Duodenal mucosa (tissue), 2 donors: ENCODE results near the gene LRRC74A.

ENCODE experiments used
- H3K27ac ChIP-seq: one replicate; pipeline ENCODE4 v1.7.0; 2013; ENCODE audit warnings: low read depth, low read length
- H3K27me3 ChIP-seq, 2 donors: one replicate each; pipeline ENCODE4 v1.7.0; 2013; ENCODE audit warnings: low read length in 2 of 2, control low read depth in 1 of 2; ENCODE audit not compliant: insufficient read depth in 2 of 2, control insufficient read depth in 1 of 2
- H3K36me3 ChIP-seq, 2 donors: one replicate each; pipeline ENCODE4 v1.7.0; 2013; ENCODE audit warnings: low read length in 2 of 2, control low read depth in 1 of 2; ENCODE audit not compliant: insufficient read depth in 2 of 2, control insufficient read depth in 1 of 2
- H3K4me1 ChIP-seq, 2 donors: one replicate each; pipeline ENCODE4 v1.7.0; 2013; ENCODE audit warnings: low read length in 2 of 2, control low read depth in 1 of 2; ENCODE audit not compliant: insufficient read depth in 2 of 2, control insufficient read depth in 1 of 2
- H3K4me3 ChIP-seq, 2 donors: one replicate each; pipeline ENCODE4 v1.7.0; 2013; ENCODE audit warnings: low read length in 2 of 2, low read depth in 1 of 2
- H3K9ac ChIP-seq, 2 donors: one replicate each; pipeline ENCODE4 v1.7.0; 2013; ENCODE audit warnings: low read length in 2 of 2, low read depth in 1 of 2
- H3K9me3 ChIP-seq, 2 donors: one replicate each; pipeline ENCODE4 v1.7.0; 2013; ENCODE audit warnings: low read length in 2 of 2, control low read depth in 1 of 2; ENCODE audit not compliant: control insufficient read depth in 1 of 2

LRRC74A gene

DNA sequence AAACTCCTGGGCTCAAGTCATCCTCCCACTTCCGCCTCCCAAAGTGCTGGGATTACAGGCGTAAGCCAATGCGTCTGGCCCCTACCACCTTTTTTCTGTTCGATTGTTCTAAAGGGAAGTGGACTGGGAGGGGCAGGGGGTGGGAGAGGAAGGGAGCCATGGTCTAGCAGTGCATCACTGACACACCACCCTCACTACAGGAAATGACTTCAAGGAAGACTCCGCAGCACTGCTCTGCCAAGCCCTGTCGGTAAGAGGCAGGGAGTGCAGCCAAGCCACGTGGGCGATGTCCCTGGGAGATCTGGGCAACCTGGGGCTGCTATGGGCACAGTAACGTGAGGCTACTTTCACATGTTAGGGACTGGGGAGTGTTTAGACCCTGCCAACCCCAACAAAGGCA lies 18.0 kb downstream of the LRRC74A start:
- H3K9ac ChIP-seq = no peak overlapping the region
- H3K4me3 ChIP-seq = no peak overlapping the region
- H3K9me3 ChIP-seq = no peaks in the 10 kb centered on the region
- no peaks in the 10 kb centered on the region for H3K4me1 ChIP-seq
- H3K27me3 ChIP-seq = no peaks in the 10 kb centered on the region
- no peak overlapping the region for H3K27ac ChIP-seq
- H3K36me3 ChIP-seq = no peaks in the 10 kb centered on the region

DNA sequence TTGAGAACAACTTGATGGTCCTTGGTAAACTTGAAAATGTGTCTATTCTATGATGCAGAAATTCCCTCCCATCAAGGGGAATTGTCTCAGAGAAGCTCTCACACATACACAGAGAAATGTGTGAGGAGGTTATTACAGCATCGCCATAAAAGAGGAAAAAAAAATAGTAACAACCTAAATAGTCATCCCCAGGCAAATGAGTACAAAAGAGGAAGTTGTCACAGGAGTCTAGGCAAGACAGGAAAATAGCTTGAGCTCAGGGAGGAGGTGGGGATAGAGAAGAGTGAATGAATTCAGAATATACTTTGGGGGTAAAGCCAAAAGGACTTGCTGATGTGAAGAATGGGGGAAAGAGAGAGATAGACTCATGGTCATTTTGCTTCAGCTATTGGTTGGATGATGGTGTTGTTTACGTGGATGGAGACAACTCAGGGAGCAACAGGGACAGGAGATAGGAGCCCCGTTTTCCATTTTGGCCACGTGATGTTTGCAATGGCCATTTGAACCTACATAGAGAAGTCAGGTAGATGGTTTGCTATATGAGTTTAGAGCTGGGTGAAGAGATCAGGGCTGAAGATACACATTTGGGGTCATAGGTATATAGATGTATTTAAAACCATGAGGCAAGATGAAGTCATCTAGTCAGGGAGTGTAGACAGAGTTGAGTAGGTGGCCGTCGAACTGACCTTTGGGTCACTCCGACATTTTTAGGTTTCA lies 20.3 kb downstream of the LRRC74A start:
- H3K36me3 ChIP-seq = no peaks in the 10 kb centered on the region
- H3K9me3 ChIP-seq = no peaks in the 10 kb centered on the region
- no peaks in the 10 kb centered on the region for H3K4me1 ChIP-seq
- H3K4me3 ChIP-seq = no peak overlapping the region
- H3K9ac ChIP-seq = no peak overlapping the region
- H3K27me3 ChIP-seq = no peaks in the 10 kb centered on the region
- H3K27ac ChIP-seq = no peak overlapping the region

GRCh38 chr14:76848879-76849278 lies 22.7 kb downstream of the LRRC74A start:
- no peaks in the 10 kb centered on the region for H3K27me3 ChIP-seq
- H3K9me3 ChIP-seq = no peaks in the 10 kb centered on the region
- H3K27ac ChIP-seq = no peak overlapping the region
- H3K4me3 ChIP-seq = no peak overlapping the region
- H3K36me3 ChIP-seq = no peaks in the 10 kb centered on the region
- no peaks in the 10 kb centered on the region for H3K4me1 ChIP-seq
- H3K9ac ChIP-seq = no peak overlapping the region

DNA sequence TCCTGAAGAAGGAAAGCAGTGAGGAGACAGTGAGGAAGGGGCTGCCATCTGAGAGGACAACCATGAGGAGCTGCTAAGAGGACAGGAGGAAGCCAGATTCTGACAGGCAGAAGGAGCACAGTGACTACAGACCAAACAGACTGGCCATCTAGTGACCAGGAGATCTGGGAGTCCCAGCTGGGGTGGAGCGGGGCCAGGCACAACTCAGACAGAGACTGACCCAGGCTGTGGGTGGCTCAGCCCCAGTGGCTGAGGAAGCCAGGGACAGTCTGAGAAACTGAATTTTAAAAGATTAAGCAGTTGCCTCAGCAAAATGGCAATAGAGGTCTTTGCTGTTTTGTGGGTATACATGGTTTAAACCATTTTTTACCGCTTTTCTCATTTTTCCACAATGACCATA lies 28.9 kb downstream of the LRRC74A start:
- H3K27me3 ChIP-seq = no peaks in the 10 kb centered on the region
- no peaks in the 10 kb centered on the region for H3K36me3 ChIP-seq
- H3K4me1 ChIP-seq = no peaks in the 10 kb centered on the region
- no peak overlapping the region for H3K9ac ChIP-seq
- no peak overlapping the region for H3K4me3 ChIP-seq
- H3K9me3 ChIP-seq = no peaks in the 10 kb centered on the region
- H3K27ac ChIP-seq = no peak overlapping the region

- Histone ChIP-seq H3K36me3 (no peaks in the 10 kb centered on the region), H3K9ac (no peak overlapping the region), H3K9me3 (no peaks in the 10 kb centered on the region), H3K4me3 (no peak overlapping the region), H3K27me3 (no peaks in the 10 kb centered on the region), H3K27ac (no peak overlapping the region), H3K4me1 (no peaks in the 10 kb centered on the region)
Measured at GRCh38 chr14:76856769-76857168, 30.6 kb downstream of the LRRC74A start.

- H3K9ac ChIP-seq = no peak overlapping the region
- no peak overlapping the region for H3K27ac ChIP-seq
- H3K4me1 ChIP-seq = no peaks in the 10 kb centered on the region
- no peak overlapping the region for H3K4me3 ChIP-seq
- H3K9me3 ChIP-seq = no peaks in the 10 kb centered on the region
- no peaks in the 10 kb centered on the region for H3K36me3 ChIP-seq
- H3K27me3 ChIP-seq = no peaks in the 10 kb centered on the region
Measured at GRCh38 chr14:76861574-76862255, 35.5 kb downstream of the LRRC74A start.

DNA sequence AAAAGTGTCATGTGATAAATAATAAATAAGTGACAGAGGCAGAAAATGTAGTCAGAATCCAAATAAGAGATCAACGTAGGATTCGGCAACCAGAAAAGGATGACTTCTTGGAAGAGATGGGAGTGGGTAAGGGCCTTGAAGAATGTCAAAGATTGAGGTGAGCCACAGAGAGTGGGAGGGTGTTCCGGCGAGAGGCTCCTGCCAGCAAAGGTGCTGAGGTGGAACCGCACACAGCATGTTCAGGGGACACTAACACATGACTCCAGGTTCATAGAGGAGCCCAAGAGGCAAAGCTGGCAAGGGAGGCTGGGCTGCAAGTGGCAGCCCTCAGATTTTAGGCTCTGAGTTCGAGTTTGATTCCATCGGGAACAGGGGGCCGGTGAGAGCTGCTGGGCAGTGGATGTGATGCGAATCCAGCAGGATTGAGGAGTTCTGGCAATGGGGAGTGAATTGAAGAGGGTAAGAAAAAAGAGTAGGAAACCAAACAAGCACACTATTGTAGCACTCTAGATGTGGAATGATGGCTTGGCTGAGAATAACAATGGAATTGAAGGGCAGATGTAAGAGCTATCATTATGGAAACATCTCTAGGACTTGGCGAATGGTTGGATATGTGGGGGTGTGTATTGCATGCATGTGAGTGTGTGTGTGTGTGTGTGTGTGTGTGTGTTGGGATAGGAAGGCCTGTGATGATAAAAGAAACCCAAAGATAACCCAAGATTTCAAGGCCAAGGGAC lies 36.5 kb downstream of the LRRC74A start:
- no peak overlapping the region for H3K4me3 ChIP-seq
- no peak overlapping the region for H3K9ac ChIP-seq
- no peaks in the 10 kb centered on the region for H3K36me3 ChIP-seq
- H3K27ac ChIP-seq = no peak overlapping the region
- H3K9me3 ChIP-seq = no peaks in the 10 kb centered on the region
- no peaks in the 10 kb centered on the region for H3K27me3 ChIP-seq
- no peaks in the 10 kb centered on the region for H3K4me1 ChIP-seq

DNA sequence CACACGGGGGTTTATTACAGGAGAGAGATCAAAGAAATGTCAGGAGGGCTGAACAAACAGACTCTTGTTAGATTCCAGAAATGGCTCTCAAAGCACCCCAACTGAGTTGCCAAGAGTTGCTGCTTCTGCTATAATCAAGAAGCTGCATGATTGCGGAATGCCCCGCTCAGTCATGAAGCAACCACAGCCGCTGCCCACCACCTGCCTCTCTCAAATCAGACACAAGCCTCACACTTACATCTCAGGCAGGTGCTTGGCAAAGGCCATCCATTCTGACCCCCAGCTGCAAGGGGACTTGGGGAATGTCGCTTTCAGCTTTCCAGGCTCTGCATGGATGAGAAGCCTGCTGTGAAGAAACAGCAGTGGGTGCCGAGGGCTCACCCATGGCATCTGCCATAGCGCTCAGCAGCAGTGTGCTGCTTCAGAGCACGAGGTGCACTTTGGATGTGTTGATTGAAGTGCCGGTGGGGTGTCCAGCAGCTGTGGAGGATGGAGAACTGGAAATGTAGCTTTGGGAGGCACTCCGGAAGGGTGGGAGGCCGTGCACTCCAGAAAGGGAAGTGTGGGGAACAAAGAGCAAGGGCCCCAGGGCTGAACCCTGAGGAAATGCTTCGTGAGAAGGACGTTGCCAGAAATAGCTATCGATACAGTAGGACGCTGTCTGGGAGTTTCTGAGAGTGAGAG lies 37.7 kb downstream of the LRRC74A start:
- Histone ChIP-seq H3K4me1 (no peaks in the 10 kb centered on the region), H3K27ac (no peak overlapping the region), H3K36me3 (no peaks in the 10 kb centered on the region), H3K4me3 (peak overlapping the region in 1 of 2 donors; percentile 40), H3K9me3 (no peaks in the 10 kb centered on the region), H3K9ac (no peak overlapping the region), H3K27me3 (no peaks in the 10 kb centered on the region)

DNA sequence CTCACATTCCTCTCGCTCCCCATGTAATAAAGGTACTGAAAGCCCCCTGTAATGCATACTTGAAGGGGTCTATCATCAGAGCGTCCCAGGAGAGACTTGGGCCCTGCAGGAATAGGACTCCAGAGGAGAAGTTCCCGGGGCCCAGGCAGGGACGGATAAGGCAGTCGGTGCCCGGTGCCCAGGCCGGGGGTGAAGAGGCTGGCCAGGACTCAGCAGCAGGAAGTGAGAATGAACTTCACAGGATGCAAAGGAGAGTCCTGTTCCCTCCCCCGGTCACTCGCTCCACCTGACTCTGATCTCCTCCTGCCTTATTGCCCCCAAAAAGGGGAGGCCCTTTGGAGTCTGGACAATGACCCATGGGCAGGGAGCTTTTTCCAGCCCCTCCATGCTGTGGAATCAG lies 40.2 kb downstream of the LRRC74A start:
- Histone ChIP-seq H3K4me1 (no peaks in the 10 kb centered on the region), H3K27ac (no peak overlapping the region), H3K9ac (no peak overlapping the region), H3K9me3 (no peaks in the 10 kb centered on the region), H3K27me3 (peaks cover 0 to 3% of the 10 kb centered on the region in 2 donors), H3K4me3 (no peak overlapping the region), H3K36me3 (no peaks in the 10 kb centered on the region)
